Fibroblast of villous mesenchyme (primary cell): ENCODE measurements around the gene TAF15. TPM values are rescaled to one million over a fixed set of nuclear protein-coding genes. Genes with fewer than 3 reads are reported as not detected.

Source experiments
- DNase-seq: peaks from one replicate; pipeline ENCODE4 v3.0.0-alpha.2; 2010; ENCODE audit warnings: low read depth
- H3K4me3 ChIP-seq: 2 replicates; pipeline ENCODE4 v1.5.1; 2011; ENCODE audit warnings: low read depth, mild to moderate bottlenecking, low read length
- CTCF ChIP-seq: IDR thresholded peaks from 2 replicates; pipeline ENCODE4 v1.5.1; 2012; ENCODE audit warnings: low read depth, mild to moderate bottlenecking, low read length; ENCODE audit not compliant: insufficient read depth
- total RNA-seq: library from RNA; depleted of rRNA; stranded (reverse); fragments of >200 nt; gene quantifications from 2 replicates; pipeline ENCODE4 v1.2.3, GENCODE V29; 2012

Gene TAF15
- total RNA-seq, 1 donor: 47.1 TPM

- H3K4me3 ChIP-seq: no peak overlapping the region
- DNase-seq: no peak
- TF ChIP-seq CTCF: no peak
Measured at GRCh38 chr17:35875800-35876139, 66.5 kb downstream of the TAF15 start.

DNA sequence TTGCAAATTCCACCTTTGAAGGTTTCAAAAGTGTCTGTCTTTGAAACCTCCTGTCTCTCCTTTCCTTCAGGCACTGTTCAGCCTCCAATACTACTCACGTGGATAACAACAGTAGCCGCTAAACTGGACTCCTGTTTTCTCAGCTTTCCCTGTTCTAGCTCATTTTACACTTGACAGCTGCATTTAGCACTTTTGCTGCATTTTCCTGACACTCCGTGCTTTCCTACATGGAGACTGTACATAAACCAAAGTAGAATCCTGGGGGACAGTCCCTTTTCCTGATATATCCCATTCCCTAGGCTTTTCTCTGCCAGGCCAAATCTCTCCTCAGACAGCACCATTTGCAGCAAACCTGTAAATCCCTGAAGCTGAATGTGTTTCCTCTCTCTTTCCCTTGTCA is 67.2 kb downstream of the TAF15 start:
- no peak for TF ChIP-seq CTCF
- no peak overlapping the region for H3K4me3 ChIP-seq
- DNase-seq: no peak

- no peak for DNase-seq
- no peak for TF ChIP-seq CTCF
- H3K4me3 ChIP-seq: no peak overlapping the region
Measured at GRCh38 chr17:35877345-35878029, 68.2 kb downstream of the TAF15 start.

DNA sequence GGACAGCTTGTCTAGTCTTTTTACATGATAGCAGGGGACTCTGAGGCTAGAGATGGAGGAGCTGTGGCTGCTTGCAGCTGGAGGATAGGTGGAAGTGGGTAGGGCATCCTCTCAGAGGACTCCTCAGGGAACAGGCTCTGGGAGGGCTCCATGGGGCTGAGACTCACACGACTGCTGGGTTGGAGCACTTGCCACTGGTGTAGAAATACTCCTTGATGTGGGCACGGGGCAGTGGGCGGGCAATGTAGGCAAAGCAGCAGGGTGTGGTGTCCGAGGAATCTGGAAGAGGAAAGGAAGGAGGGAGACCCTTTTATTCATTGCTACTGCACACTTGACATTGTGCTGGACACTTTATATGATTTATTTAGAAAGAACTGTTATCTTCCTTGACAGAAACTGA is 69.1 kb downstream of the TAF15 start:
- TF ChIP-seq CTCF: no peak
- no peak for DNase-seq
- H3K4me3 ChIP-seq: no peak overlapping the region

- no peak for DNase-seq
- TF ChIP-seq CTCF: no peak
- H3K4me3 ChIP-seq: no peak within 1 kb of the TSS
Measured at GRCh38 chr17:35879773-35880654, 70.7 kb downstream of the TAF15 start, which contains the start of gene CCL5. Gene CCL5, minus strand, starts transcription at chr17:35880360.

GRCh38 chr17:35889241-35889640 is 80.0 kb downstream of the TAF15 start:
- no peak overlapping the region for H3K4me3 ChIP-seq
- no peak for TF ChIP-seq CTCF
- DNase-seq: no peak
